HL-60 (cell line): ENCODE data around the gene TBL1X.

Experiments used
- DNase-seq, 2 experiments: peaks; one replicate each; pipeline ENCODE4 v3.0.0-alpha.2; 2010 to 2020; ENCODE audit warnings: low read depth in 1 of 2, low spot score in 1 of 2
- H3K27ac ChIP-seq: fragments of 250-450 bp; sonication (Bioruptor Pico); replicated peaks from 2 replicates; pipeline ENCODE4 v1.5.1; 2020; ENCODE audit warnings: mild to moderate bottlenecking, moderate library complexity
- H3K27me3 ChIP-seq: fragments of 250-450 bp; sonication (Bioruptor Pico); 2 replicates; pipeline ENCODE4 v1.5.1; 2021; ENCODE audit warnings: mild to moderate bottlenecking, moderate library complexity; ENCODE audit not compliant: insufficient read depth, poor library complexity, severe bottlenecking
- H3K4me3 ChIP-seq: replicated peaks from 2 replicates; pipeline ENCODE4 v1.5.1; 2011; ENCODE audit warnings: mild to moderate bottlenecking, control low read depth, low read length; ENCODE audit not compliant: insufficient read depth
- CTCF ChIP-seq: IDR thresholded peaks from one replicate; pipeline ENCODE4 v1.5.1; 2011; ENCODE audit warnings: low read length, control low read depth, inconsistent platforms; ENCODE audit not compliant: insufficient read depth
- GABPA ChIP-seq: IDR thresholded peaks from 2 replicates; pipeline ENCODE4 v1.6.1; 2012; ENCODE audit warnings: low read depth
- POLR2AphosphoS5 ChIP-seq: IDR thresholded peaks from 2 replicates; pipeline ENCODE4 v1.6.1; 2012; ENCODE audit warnings: low read depth
- REST ChIP-seq: IDR thresholded peaks from 2 replicates; pipeline ENCODE4 v1.6.1; 2012; ENCODE audit warnings: low read depth; ENCODE audit not compliant: insufficient replicate concordance
- SPI1 ChIP-seq: IDR thresholded peaks from 2 replicates; pipeline ENCODE4 v1.6.1; 2012; ENCODE audit warnings: low read depth, mild to moderate bottlenecking, borderline replicate concordance

Gene TBL1X

GRCh38 chrX:9658409-9658808, 193.6 kb downstream of the TBL1X start:
- no peak for DNase-seq
- H3K27me3 ChIP-seq = no peaks in the 10 kb centered on the region
- no peak overlapping the region for H3K27ac ChIP-seq
- TF ChIP-seq SPI1 (no peak), REST (no peak), CTCF (no peak), GABPA (no peak), POLR2AphosphoS5 (no peak)
- no peak overlapping the region for H3K4me3 ChIP-seq

GRCh38 chrX:9659571-9660195, 194.8 kb downstream of the TBL1X start:
- DNase-seq = no peak
- Histone ChIP-seq H3K4me3 (no peak overlapping the region), H3K27me3 (no peaks in the 10 kb centered on the region), H3K27ac (no peak overlapping the region)
- TF ChIP-seq GABPA (no peak), POLR2AphosphoS5 (no peak), SPI1 (no peak), CTCF (no peak)

- H3K4me3 ChIP-seq = no peak overlapping the region
- H3K27ac ChIP-seq = no peak overlapping the region
- TF ChIP-seq SPI1 (no peak), POLR2AphosphoS5 (no peak), REST (no peak), CTCF (no peak), GABPA (no peak)
- no peaks in the 10 kb centered on the region for H3K27me3 ChIP-seq
- no peak for DNase-seq
Measured at GRCh38 chrX:9662148-9662547, 197.3 kb downstream of the TBL1X start.

GRCh38 chrX:9663216-9663615, 198.4 kb downstream of the TBL1X start:
- TF ChIP-seq SPI1 (no peak), REST (no peak), GABPA (no peak), CTCF (no peak), POLR2AphosphoS5 (no peak)
- no peak overlapping the region for H3K27ac ChIP-seq
- no peak overlapping the region for H3K4me3 ChIP-seq
- H3K27me3 ChIP-seq = no peaks in the 10 kb centered on the region
- no peak for DNase-seq
